GM13976 (cell line): ENCODE results near the gene MIS12.

Experiments
- DNase-seq: peaks from one replicate; pipeline ENCODE4 v3.0.0; 2012; ENCODE audit warnings: low spot score
- CTCF ChIP-seq: IDR thresholded peaks from 2 replicates; pipeline ENCODE4 v1.5.1; 2012; ENCODE audit warnings: borderline replicate concordance, mild to moderate bottlenecking; ENCODE audit not compliant: insufficient read depth; ENCODE audit errors: extremely low read depth, missing control alignments, control extremely low read depth
- in situ Hi-C: fragments of 300-500 bp; cut with MboI; formaldehyde crosslinking; loops from one replicate; pipeline ENCODE4 v1.12.0; 2022; ENCODE audit warnings: low sequenced_read_pairs, mixed read lengths, inconsistent platforms; ENCODE audit not compliant: unreplicated experiment

Gene MIS12

GRCh38 chr17:5508810-5509209, 22.4 kb downstream of the MIS12 start:
- TF ChIP-seq CTCF, result no peak

DNA sequence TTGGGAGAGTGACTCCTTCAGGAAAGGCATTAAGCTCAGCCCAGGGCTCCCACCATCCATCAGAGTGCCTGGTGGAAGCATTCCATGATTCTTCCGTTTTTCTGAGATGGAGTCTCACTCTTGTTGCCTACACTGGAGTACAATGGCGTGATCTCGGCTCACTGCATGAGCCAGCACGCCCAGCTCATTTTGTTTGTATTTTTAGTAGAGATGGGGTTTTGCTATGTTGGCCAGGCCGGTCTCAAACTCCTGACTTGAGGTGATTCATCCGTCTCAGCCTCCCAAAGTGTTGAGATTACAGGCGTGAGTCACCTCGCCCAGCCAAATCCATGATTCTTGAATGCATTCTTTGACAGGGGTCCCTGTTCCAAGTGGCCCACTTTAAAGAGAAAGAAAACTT, 23.1 kb downstream of the MIS12 start:
- no peak for TF ChIP-seq CTCF
- in situ Hi-C loops, result no loop called here
- no peak for DNase-seq

More at GRCh38 chr17:5508810-5509209, 22.4 kb downstream of the MIS12 start:
- in situ Hi-C loops, result no loop called here
- DNase-seq, result no peak

DNA sequence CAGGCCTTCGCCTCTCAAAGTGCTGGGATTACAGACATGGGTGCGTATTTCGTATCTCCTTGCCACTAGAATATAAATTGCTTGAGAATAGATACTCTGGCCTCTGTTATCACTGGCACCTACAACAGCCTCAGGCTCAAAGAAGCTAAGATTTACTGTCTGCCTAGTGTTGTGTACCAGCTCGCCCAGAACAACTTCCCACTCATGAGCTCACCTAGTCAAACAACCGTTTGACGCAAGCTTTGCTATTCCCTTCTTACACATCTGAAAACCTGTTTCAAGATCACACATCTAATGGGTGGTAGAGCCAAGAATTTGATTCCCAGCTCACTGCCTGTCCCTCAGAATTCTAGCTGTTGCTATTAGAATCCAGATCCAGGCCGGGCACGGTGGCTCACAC, 24.4 kb downstream of the MIS12 start:
- in situ Hi-C loops, result no loop called here
- TF ChIP-seq CTCF, result no peak
- DNase-seq, result no peak

GRCh38 chr17:5511401-5512225, 25.2 kb downstream of the MIS12 start:
- in situ Hi-C loops, result no loop called here
- TF ChIP-seq CTCF, result no peak
- DNase-seq, result no peak

DNA sequence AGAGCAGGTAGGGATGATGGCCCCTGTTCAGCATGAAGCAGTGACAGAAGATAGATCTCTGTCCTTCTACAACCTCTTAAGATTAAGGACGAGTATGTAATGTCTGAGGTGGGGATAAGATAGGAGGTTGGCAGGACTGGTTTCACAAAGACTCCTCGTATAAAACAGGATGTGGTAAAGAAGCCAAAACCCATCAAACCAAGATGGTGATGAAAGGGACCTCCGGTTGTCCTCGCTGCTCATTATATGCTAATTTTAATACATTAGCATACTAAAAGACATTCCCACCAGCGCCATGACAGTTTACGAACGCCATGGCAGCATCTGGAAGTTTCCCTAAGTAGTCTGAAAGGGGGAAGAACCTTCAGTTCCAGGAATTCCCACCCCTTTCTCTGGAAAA, 27.3 kb downstream of the MIS12 start:
- no peak for DNase-seq
- no peak for TF ChIP-seq CTCF
- in situ Hi-C loops, result no loop called here

DNA sequence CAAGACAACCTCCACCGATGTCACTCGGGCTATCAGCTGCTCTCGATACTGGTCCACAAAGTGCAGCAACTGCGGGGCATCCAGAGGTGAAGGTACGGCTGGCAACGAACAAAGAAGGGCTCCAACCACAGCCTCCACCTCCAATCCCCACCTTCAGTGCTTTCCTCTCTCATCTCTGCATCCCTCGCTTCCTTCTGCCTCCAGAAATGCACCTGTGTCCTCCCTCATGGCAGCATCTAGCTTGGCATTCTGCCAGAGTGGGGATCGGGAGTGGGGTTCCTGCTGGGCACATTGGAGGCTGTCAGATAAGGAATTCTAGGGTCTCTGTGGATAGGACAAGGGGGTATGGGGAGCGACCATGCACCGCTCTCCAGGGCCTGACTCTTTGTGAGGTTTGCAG, 28.6 kb downstream of the MIS12 start:
- no peak for DNase-seq
- in situ Hi-C loops, result no loop called here
- TF ChIP-seq CTCF, result no peak
